ENCODE data around the gene ITK.

GRCh38 chr5:157189223-157189622 is 8.6 kb downstream of the ITK start:
- no peak for TF ChIP-seq CTCF (IDR thresholded peaks at IDR 0.05; ENCODE audit: low read depth, low read length, missing input control)
- no peak for TF ChIP-seq RAD21 (IDR thresholded peaks at IDR 0.05)
- TF ChIP-seq, protein P1, sequence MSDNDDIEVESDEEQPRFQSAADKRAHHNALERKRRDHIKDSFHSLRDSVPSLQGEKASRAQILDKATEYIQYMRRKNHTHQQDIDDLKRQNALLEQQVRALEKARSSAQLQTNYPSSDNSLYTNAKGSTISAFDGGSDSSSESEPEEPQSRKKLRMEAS (IDR thresholded peaks at IDR 0.05) = no peak
